Suppressor macrophage (primary cell): ENCODE data around the gene STXBP4.

Experiments used
- DNase-seq, 4 experiments: peaks; one replicate each; pipeline ENCODE4 v3.0.0-alpha.2; 2020 to 2022
- total RNA-seq, 17 experiments: gene quantifications; one replicate each; lab custom pipeline; 2026; ENCODE audit warnings: mixed read lengths in 6 of 17, inconsistent platforms in 3 of 17; lab: John Stamatoyannopoulos, UW

The STXBP4 gene
- 2.2 to 12.8 (median 6.3) reads per million in 17 experiments for total RNA-seq

DNA sequence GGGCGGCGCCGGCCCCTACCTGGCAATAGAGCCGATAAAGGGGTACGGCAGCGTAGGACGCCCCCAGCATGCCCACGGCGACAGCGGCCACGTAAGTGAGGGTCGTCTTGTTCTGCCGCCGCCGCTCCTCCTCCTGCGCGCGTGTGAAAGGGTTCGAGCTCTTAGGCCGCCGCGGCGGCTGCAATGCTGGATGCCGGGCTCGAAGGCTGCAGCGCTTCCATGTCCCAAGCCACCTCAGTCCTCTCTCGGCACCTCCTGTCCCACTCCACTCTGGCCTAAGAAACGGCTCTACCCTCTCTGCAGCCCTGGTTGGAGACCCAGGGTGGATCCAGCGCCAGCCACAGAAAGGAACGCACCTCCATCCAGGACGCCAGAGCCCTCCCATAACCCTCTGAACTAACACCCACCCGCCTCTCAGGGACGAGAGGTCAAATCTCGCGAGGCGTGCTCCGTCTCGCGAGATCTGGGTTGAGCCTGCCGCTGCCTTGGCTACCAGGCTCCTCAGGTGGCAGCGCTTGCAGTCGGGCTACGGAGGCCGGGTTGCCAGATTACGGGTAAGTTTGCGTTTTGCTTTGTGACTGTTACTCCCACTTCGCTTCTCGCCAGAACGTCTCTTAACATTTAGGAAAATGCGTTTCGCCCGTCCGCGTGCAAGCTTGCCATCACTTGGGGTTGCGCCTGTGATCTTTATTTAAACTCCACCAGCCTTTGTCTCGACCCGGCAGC lies at the start of gene STXBP4, which contains the start of gene COX11:
Gene STXBP4, plus strand, starts transcription at position 504 of the 726 bp plus-strand sequence. CDS start 17,455 bp downstream, outside the sequence.
Gene COX11, minus strand, starts transcription at position 393 of the 726 bp plus-strand sequence. Its CDS starts 8 bp downstream, at position 385.
- peak; percentile 98 to 99 (median 98) for DNase-seq

GRCh38 chr17:54919425-54919824 lies 49.1 kb upstream of the STXBP4 start:
- DNase-seq: no peak

DNA sequence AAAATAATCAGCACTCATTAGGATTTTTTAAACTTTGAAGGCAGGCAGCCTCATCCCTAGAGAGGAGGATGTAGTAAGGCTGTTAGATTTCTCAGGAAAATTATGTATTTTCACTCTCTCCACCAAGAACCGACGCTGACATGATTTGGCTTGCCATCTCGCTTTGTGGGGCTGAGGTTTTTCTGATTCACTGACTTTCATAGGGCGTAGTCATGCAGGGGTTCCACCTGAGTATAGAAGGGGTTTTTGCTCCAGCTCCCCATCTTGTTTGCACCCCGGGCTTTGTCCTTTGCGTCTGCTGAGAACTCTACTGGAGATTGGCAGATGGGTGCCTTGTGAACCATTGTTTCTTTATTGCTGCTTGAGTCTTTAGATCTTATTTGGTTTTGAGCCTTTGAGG lies 47.7 kb upstream of the STXBP4 start:
- no peak for DNase-seq

GRCh38 chr17:54924405-54924804 lies 44.2 kb upstream of the STXBP4 start:
- no peak for DNase-seq

DNA sequence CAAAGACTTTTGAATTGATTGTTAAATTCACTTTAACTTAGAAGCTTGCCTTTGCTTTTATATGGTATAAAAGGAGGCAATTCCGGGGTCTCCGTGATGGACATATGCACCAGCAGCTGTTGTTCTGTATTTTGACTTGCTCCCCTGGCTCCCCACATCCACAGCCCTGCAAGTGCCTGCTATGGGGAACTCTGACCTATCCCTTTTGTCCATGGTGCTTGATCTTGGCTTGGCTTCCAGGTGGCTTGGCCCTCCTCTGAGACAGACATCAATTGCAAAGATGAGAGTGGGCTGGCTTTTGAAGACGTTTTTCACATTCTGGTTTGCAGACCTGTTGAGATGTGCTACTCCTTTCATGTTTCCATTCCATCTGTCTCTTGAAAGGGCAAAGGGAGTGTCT lies 41.0 kb upstream of the STXBP4 start:
- no peak for DNase-seq

GRCh38 chr17:54932711-54933110 lies 35.9 kb upstream of the STXBP4 start:
- no peak for DNase-seq

DNA sequence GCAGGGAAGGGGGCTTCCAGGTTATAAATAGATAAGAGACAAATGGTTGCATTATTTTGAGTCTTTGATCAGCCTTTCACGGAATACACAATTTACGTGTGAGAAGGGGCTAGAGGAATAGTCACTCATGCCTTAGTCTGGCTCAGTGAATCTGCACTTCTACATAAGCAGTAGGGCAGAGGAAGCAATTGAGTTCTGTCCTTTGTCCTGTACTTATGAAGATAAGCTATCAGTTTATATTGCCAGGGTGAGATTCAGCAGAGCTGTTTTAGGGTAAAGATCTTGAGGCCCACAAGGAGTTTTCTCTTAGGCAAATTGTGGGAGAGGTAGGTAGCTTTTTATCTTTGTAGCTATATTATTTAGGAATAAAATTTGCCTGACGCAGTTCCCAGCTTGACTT lies 34.6 kb upstream of the STXBP4 start:
- no peak for DNase-seq

- no peak for DNase-seq
Measured at GRCh38 chr17:54935471-54935870, 33.1 kb upstream of the STXBP4 start.

DNA sequence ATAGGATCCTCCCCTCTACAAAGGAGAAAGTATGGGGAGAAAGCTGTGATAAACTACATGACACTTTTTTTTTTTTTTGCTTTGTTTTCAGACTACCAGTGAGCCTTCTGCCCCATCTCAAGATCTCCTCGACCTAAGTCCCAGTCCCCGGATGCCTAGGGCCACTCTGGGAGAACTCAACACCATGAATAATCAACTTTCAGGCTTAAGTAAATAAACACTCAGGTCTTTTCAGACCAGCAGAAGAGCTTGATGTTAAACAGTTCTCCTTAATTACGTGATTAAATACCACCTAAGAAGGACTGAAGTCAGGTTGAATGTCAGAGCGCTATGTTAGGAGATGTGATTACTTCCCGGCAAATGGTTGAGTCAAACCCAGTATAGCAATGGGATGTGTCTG lies 31.5 kb upstream of the STXBP4 start:
- no peak for DNase-seq

- DNase-seq: no peak
Measured at GRCh38 chr17:54937426-54937825, 31.1 kb upstream of the STXBP4 start.

DNA sequence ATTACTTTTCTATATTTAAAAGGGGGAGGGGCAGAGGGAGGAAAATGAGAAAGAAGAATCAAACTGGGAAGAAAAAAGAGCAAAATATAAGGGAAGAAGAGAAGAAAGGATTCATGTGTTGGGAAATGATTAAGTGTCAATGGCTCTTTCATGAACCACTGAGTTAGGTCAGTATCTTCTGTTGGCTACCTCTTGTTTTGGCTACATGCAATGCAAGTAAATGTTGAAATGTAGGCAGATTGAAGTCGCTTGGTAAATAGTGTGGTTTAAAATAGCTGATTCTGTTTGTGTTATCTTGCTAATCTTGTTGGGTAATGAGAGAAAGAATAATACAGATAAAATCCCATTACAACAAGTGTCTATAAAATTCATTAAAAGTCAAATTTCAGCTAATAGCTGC lies 27.3 kb upstream of the STXBP4 start:
- DNase-seq: no peak

GRCh38 chr17:54944796-54945195 lies 23.8 kb upstream of the STXBP4 start:
- no peak for DNase-seq

- no peak for DNase-seq
Measured at GRCh38 chr17:54945231-54945630, 23.3 kb upstream of the STXBP4 start.

DNA sequence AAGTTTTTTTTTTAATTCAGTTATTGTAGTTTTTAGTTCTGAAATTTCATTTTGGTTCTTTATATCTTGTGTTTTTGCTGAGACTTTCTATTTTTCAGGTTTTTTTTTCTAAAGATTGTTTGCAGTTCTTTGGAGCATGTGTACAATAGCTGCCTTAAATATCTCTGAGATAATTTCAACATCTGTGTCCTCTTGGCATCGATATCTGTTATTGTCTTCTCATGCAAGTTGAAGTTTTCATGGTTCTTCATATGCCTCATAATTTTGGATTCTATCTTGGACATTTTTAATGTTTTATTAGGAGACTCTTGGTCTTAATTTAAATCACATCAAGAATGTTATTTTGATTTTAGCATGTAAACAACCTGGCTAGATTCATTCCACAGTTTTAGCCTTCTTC lies 22.9 kb upstream of the STXBP4 start:
- DNase-seq: no peak

DNA sequence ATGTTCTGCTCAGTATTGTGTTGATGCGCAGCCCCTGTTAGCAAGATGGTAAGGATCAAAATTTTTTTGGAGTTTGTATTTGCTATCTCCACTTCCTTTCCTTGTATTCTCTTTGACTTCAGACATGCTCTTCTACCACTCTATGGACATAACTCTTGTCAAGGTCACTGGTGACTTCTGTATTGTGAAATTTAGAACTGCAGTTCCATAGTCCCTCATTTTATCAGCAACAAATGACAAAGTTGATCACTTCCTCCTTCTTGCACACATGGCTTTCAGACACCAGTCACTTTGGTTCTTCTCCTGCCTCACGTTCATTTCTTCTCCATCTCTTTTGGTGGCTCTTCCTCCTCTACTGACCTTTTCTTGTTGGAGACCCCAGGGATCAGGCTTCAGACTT lies 21.2 kb upstream of the STXBP4 start:
- DNase-seq: no peak

GRCh38 chr17:54948380-54948779 lies 20.2 kb upstream of the STXBP4 start:
- peak in 1 of 4 experiments; percentile 11 for DNase-seq

DNA sequence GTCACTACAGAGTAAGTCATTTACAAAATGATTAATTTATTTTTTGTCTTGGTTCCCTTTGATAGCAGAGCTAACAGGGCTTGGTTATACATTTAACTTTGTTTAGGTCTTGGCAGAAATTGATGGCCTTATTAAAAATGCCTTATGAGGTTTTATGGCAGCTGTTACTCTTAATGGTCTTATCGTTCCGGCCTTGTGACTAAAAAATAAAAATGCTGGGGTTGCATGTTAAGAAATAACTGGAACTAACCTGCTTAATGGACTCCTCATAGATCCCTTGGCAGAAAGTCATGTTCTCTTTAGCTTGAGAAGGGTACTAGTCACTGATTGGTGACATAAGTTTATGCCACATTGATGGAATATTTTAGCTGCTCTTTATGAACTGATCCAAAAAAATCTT lies 18.4 kb upstream of the STXBP4 start:
- no peak for DNase-seq

DNA sequence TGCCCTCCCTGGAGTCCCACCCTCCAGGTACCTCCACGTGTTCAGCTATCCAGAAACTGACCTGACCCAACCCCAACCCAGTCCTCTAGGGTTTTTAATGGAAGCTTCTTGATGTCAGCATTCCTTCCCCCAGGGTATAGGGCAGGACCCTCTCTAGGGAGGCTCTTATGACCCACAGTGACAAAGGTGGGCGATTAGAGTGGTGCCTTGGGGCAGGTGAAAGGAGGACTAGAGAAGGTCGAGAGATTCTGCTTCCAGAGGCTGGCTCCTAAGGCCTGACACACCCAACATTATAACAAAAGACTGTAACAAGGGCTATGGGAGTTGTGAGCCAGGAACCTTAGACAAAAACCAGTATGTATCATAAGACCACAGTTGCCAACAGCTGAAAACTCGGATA lies 17.3 kb upstream of the STXBP4 start:
- no peak for DNase-seq

GRCh38 chr17:54956791-54957190 lies 11.8 kb upstream of the STXBP4 start:
- no peak for DNase-seq

GRCh38 chr17:54967621-54968261 lies 824 bp upstream of the STXBP4 start:
- peak in 3 of 4 experiments; percentile 3 to 5 (median 3) for DNase-seq

DNA sequence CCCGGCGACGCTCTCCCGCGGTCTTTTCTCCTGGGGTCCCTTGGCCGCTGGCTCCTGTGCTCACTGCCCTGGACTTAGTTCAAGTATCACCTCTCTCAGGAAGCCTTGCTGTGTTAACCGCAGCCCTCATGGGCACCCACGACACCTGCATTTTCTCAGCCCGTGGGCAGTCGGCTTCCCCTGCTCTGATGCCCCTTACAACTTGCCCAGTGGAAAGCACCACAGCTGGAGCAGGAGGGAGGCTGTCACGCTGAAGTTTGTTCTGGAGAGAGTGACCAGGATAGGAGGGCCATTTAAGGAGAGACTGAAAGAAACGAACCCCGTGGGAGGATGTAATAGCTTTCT lies 395 bp downstream of the STXBP4 start:
- DNase-seq: peak in 3 of 4 experiments; percentile 17 to 35 (median 21)

DNA sequence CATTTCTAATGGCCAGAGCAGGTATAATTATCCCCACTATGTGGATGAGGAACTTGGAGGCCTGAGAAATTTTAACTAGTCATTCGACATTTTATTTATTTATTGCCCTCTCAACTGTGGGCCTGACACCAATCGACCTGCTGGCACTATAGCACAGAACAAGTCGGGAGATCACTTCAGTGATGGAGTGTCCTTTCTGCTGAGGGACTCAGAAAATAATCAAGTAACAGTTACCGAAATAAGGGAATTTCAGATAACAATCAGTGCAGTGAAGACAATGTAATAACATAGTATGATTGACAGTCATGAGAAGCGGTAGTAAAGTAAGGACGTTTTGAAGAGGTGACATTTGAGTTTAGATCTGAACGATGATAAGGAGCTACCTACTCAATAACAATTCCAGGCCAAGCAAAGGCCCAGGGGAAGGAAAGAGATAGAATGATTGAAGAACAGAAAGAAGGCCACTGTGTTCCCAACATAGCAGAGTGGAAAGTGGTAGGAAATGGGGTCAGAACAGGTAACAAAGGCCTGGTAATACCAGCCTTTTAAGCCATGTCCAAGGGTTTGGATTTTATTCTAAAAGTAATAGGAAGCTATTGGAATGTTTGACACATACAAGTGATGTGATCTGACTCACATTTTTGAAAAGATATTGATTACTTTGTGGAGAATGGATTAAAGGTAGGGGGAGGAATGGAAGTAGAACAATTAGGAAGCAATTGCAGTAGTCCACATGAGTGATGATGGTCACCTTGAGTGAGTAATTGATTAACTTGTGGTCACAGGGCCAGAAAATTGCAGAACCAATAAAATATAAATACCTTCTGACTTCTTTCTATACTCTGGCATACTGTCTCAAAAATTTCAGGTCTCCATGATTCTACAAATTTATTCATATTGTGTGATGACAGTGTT lies 1.4 kb downstream of the STXBP4 start:
- no peak for DNase-seq

DNA sequence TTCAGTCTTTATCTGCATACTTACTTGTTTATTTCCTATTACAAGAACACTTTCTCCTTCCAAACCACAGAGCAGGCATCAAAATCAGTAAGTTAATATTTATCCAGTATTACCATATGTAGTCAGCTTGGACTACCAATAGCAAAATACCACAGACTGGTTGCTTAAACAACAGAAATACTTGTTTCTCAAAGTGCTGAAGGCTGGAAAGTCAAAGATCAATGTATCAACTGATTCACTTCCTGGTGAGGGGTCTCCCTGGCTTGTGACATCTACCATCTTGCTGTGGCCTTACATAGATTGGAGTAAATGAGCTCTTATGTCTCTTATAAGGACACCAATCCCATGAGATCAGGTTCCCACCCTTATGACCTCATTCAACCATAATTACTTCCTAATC lies 2.6 kb downstream of the STXBP4 start:
- DNase-seq: no peak
